Ishikawa (cell line): ENCODE results near the gene CHN2.

Source experiments
- CEBPB ChIP-seq: IDR thresholded peaks from 2 replicates; pipeline ENCODE4 v1.6.1; 2012
- CREB1 ChIP-seq: IDR thresholded peaks from 2 replicates; pipeline ENCODE4 v1.6.1; 2012; ENCODE audit warnings: low read depth
- EGR1 ChIP-seq: IDR thresholded peaks from 2 replicates; pipeline ENCODE4 v1.6.1; 2012
- EP300 ChIP-seq: IDR thresholded peaks from 2 replicates; pipeline ENCODE4 v1.6.1; 2012; ENCODE audit warnings: borderline replicate concordance

DNA sequence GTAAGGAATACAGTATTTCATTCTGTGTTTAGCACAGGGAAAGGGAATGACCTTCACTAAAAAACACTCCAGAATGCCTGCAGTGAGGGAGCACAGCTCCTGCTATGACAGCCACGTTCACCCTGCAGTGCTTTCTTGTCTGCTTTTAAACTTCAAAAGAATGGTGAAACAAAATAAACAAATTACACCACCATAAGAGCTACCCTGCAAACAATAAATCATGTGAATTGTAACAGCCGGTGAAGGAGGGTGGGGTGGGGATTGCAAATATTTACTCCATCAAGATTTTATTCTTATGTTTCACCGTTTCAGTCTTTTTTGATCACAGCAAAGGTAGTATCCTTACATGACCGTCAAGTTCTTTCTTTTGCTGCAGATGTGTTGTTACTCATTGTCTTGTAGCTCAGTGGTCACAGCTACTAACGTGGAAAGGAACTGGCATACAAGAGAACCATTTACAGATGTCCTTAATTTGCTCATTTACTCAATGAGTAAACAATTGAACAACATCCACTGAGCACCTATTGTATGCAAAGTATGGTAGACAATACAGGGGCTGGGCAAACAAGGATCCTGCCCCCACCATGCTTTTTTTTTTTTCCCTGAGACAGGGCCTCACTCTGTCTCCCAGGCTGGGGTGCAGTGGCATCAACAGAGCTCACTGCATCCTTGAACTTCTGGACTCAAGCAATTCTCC, 4.1 kb upstream of the CHN2 start:
- TF ChIP-seq CEBPB (no peak), CREB1 (no peak), EP300 (no peak), EGR1 (no peak)
